ENCODE results near the gene BAG5.

Gene BAG5

DNA sequence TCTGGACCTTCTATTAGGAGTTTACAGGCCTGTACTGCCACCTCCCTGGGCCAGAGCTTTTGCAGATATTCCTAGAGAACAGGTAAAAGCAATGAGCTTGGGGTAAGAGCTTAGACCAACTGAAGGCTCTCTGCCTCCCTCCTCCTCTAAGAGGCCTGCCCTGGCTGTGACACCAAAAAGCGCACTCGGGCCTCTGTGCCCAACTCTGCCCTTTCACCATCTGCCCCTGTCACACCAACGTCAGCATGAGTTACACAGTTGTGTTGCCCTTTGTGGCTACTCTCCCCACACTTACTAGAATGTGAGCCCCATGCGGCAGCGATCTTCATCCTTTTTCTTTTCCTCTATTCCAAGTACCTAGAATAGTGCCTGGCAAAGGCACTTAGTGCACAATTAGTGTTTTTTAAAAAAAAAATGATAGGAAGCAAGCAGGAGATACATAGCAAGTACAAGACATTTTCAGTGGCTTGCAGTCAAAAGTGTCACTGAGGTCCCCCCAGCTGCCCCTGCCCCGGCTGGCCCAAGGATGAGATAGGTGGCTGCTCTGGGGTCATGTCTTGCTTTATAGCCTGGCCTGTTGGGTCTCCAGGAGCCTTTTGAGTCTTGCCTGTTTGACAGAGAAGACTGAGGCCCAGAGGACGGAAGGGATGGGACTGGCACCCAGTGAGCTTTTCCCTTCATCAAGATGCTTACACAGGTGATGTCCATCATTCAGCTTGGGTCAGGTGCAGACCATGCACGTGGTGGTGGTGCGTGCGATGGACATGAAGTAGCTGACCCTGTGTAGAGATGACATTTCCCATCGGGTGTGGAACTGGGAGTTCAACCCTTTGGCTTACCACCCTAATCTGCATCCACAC, 52.4 kb downstream of the BAG5 start:
- no peak for DNase-seq (ENCODE audit: low read depth, low spot score)

DNA sequence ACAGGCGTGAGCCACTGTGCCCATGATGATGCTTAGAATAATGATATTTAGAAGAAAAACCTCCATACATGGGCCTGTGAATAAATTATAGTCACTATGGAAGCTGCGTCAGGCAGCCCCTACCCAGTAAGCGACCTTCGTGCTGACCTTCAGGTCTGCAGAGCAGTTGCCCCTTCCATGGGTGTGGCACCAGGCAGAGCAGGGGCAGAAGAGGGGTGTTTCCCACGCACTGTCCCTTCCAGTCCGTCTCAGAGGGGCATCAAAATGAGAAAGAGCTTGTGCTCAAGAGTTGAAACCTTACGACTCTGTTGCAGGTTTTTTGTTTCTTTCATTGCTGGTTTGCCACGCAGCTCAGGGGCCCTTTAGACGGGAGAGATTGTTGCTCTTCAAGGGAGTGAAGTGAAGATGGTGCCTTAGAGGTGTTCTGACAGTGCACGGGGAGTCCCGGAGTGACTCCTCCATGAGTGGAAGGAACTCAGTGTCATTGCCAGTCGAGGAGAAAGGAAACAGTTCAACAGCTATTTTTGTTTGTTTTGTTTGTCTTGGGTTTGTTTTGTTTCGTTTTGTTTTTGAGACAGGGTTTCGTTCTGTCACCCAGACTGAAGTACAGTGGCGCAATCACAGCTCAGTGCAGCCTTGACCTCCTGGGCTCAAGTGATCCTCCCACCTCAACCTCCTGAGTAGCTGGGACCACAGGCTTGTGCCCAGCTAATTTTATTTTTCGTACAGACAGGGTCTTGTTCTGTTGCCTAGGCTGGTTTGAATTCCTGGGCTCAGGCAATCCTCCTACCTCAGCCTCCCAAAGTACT, 53.7 kb downstream of the BAG5 start:
- no peak for DNase-seq (ENCODE audit: low read depth, low spot score)

DNA sequence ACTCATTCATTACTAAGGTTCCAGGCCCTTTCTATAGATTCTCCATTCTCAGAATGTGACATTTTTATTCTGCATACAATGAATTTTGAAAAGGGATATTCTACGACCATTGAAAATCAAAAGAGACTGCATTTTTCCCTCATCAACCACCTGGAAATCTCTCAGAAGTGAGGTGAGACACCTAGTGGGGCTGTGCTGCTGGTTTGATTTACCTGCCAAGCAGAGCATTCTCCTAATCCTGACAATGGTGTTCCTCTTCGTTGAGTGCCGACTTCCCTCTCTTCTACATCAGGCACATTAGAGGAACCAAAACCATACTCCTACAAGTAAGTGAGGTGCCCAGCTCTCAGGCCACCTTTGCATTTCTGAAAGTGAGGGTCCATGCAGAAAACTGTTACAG, 54.7 kb downstream of the BAG5 start:
- no peak for DNase-seq (ENCODE audit: low read depth, low spot score)

Data from astrocyte of the hippocampus (primary cell).